Activated CD8-positive, alpha-beta memory T cell treated with anti-CD3 and anti-CD28 coated beads for 36 hours (primary cell): ENCODE data around the gene TTYH2. TPM values are rescaled to one million over a fixed set of nuclear protein-coding genes. Genes with fewer than 3 reads are reported as not detected.

ENCODE experiments used
- total RNA-seq, 2 experiments: library from RNA; stranded (reverse); gene quantifications; one replicate each; pipeline ENCODE4 v1.2.3, GENCODE V29; 2021

The TTYH2 gene
- total RNA-seq, 2 experiments from 2014 or later: 15.2 to 16.0 TPM

Other genes starting within 250 kb of the TTYH2 start
- gene RPL38, start 9.9 kb upstream of the TTYH2 start, total RNA-seq: 1,000 to 10,000 TPM; 1,434 to 1,464 TPM
- gene DNAI2, start 60.7 kb downstream of the TTYH2 start, total RNA-seq: under 1 TPM; 0.36 to 0.70 TPM
- gene KIF19, start 112.7 kb downstream of the TTYH2 start, total RNA-seq: under 1 TPM; 0.19 to 0.25 TPM
- gene BTBD17, start 148.3 kb downstream of the TTYH2 start, total RNA-seq: not detected
- not detected for gene GPR142, start 153.9 kb downstream of the TTYH2 start, total RNA-seq
- under 1 TPM; 0.44 to 0.59 TPM for gene GPRC5C, start 218.5 kb downstream of the TTYH2 start, total RNA-seq